Myocyte (in vitro differentiated cells): Measurements from ENCODE around the gene SPOCD1. TPM values are rescaled to one million over a fixed set of nuclear protein-coding genes. Genes with fewer than 3 reads are reported as not detected.
A peak's percentile ranks its signal among the peaks of the same experiment; 100 is the strongest.

ENCODE experiments used
- DNase-seq: peaks from one replicate; pipeline ENCODE4 v3.0.0-alpha.2; 2012; ENCODE audit warnings: low read depth
- total RNA-seq: library from RNA; depleted of rRNA; stranded (reverse); fragments of >200 nt; gene quantifications from 2 replicates; pipeline ENCODE4 v1.2.3, GENCODE V29; 2014

SPOCD1 gene
- total RNA-seq, 1 donor from 2014 or later: 9.7 TPM

DNA sequence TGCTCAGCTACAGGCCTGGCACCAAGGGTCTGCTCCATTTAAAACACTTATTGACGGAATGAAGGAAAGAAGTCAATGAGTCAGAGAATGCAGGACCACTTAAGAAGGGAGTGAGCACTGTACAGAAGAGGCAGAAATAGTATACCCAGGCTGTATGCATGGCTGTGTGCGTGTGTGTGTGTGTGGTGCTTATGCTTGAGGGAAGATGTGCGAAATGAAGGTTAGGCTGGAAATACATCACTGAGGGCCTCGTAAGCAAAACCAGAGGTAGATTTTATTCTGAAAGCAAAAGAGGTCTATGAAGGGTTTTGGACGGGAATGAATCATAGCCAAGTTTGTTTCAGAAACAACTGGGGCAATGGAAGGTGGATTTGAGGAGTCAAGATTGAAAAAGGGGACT is 42.0 kb downstream of the SPOCD1 start:
- DNase-seq: no peak

DNA sequence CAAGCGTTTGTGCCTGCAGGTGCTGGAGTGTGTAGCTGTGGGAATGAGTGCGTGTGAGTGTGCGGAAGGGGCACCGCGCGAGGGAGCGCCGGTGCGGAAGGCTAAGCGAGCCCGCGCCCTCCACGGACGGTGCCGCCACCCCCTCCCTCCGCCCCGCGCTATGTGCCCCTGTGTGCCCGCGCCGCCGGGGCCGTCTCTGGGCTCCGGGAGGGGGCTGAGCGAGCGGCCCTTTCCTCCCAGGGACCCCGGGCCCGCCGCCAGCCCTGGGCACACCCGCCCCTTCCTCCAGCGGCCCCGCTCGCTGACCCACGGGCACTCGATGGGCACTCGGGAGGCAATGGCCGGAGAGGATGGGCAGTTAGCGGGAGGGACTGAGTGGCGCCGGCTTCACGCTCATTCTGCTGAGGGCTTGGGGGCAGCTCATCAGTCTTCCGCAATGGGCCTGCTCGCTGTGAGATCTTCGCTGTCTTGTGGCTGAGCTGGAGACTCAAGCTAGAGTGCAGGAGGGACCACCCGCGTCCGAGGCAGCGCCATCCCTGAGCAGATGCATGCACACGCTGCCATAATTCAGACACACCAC is 43.1 kb downstream of the SPOCD1 start:
- DNase-seq: no peak

DNA sequence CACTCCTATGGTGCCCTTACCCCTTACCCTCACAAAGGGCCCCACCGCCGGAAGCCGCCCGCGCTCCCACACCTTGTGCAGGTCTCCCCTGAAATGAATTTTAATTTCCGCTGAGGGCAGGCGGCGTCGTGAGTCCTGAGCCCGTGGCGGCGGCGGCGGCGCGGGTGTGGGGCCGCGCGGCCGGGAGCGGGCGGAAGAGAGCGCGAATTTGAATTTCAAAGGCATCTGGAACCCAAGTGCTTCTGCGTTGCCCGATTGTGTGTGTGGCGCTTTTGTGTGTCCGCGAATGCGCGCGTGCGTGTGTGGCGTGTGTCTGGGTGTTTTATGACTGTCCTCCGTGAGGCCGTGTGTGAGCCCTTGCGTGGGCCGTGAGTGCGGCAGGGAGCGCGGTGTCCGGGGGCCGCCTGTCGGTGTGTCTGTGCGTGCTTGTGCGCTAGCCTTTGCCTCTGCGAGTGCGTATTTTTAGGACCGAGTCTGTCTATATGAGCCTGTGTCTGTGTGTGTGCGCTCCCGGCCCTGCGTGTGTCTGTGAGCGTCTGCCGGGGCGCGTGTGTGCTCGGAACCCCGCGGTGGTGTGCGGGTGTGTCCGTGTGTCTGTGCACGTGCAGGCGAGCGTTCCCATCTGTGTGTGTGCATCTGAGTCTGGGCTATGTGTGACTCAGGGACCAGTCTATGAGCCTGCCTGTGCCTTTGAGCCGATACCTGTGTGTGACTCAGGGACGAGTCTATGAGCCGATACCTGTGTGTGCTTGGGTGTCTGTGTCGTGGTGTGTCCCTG is 43.7 kb downstream of the SPOCD1 start:
- DNase-seq: no peak

DNA sequence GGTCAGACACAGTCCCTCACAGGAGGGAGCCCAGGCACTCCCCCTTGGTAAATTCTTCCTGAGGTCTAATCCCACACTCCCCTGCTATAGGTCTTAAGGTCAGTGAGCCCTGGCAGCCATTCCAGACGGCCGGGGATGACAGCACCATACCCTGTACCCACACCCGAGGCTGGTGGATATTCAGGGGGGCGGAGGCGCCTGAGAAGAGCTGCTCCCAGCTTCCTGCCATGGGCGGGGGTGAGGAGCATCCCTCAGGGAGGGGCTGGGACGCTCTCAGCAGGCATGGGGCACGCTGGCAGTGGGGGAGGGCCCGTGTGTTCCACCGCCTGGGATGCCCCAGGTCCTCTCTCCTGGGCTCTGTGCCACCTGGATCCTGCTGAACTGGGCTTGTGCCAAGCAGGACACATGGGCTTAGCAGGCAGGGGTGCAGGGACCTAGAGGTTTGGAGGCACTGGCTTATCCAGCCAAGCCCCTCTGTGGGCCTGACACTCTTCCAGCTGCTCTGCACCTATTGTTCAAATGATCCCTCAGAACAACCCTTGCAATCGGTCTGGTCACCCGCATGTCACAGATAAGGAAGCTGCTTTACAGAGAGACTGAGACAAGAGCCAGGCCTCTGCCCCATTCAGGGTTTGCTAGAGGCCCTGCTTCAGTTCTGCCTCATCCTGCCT is 46.0 kb downstream of the SPOCD1 start:
- no peak for DNase-seq

DNA sequence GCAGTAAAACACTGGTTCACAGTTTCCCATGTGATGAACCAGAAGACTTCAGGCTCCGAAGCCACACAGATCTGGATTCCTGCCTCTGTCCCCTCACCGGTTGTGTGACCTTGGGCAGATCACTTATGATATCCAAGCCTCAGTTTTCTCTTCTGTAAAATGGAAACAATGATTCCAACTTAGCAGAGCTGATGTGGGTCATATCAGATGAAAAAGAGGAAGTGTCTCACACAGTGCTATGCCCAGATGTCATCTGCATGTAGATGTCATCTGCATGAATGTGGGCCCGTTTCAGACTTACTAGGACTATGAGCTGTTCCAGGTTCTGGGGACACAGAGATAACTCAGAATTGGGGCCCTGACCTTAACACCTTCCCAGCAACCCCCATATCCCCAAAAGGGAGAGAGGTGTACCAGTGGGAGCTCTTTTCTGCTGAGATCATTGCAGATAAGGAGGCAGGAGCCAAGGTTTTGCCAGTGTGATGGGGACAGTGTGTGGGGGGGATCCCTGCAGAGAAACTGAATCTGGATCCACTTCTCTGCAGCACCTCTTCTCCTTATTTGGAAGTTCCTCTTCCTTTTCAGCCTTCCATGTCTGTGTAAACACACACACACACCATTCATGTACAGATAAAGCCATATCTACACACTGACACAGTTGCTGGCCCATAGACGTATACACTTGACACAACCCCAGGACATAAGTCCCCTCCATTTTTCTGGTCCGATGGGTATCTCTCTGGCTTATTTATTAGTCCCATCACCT is 46.7 kb downstream of the SPOCD1 start:
- DNase-seq: no peak

DNA sequence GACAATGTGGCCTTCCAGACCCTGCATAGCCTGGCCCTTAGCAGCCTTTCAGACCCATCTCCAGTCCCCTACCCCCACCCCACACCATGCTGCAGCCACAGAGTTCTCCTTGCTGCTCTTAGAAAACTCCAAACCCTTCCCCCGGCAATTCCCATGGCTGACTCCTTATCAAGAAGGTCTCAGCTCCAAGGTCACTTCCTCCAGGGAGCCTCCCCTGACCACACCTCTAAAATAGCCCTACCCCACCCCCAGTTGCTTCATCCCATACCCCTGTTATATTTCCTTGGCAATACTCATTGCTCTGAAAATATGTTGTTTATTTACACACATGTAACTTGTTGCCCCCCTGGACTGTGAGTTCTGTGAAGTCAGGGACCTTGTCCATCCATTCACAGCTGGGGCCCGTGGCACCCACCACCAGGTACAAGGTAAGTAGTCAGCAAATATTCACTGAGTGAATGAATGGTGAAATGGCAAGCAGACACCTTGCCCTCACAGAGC is 47.4 kb downstream of the SPOCD1 start:
- DNase-seq: no peak

DNA sequence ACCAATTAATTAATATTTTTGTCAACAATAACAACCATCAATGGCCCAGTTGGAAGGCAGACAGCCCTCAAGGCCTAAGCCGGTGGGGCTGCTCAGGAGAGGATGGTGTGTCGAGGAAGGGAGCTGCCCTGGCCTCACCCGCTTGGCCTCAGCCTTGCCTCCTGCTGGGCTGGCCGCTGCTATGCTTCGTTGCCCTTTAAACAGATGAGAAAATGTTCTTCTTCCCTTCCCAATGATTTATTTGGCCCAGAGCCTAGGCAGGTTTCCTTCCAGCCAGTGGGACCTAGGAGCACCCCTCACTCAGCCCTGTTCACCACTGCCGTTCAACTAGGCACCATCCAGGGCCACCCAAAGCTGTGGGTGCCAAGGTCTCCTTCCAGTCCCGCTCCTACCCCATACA is 48.6 kb downstream of the SPOCD1 start:
- no peak for DNase-seq

DNA sequence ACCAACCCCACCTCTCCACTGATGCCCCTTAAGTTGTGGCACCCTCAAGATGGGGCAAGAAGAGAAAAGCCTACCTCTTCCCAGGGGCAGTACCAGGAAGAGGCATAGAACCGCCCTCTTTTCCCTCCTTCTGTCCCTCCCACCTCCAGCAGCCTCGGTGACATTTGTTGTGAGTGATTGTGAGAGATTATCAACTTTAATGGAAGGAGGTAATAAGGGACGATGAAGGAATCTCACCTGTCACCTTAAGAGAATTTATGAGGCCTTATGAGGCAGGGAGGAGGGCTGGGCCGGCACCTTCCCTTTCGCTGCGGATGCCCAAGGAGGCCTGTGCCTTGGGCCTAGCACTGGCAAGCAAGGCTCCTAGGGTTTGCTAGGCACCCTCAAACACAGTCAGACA is 50.3 kb downstream of the SPOCD1 start:
- no peak for DNase-seq

DNA sequence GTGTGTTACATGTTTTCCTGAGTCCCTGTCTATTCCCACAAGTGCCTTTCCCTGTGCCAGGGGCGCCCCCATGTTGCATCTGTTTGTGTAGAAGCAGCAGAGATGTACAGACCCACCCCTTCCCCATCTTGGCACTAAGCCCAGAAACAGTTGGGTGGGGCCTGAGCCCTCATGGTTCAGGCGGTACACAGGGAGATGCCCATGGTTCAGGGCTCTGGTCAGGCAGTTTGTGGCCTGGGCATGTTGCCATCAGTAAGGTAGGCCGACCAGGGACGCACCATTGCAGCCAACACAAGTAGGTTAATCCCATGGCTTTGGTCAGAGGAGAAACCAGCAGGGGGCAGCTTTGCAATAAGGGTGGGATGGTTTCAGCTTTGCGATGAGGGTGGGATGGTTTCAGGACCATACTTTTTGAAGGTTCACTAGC is 50.8 kb downstream of the SPOCD1 start:
- no peak for DNase-seq

DNA sequence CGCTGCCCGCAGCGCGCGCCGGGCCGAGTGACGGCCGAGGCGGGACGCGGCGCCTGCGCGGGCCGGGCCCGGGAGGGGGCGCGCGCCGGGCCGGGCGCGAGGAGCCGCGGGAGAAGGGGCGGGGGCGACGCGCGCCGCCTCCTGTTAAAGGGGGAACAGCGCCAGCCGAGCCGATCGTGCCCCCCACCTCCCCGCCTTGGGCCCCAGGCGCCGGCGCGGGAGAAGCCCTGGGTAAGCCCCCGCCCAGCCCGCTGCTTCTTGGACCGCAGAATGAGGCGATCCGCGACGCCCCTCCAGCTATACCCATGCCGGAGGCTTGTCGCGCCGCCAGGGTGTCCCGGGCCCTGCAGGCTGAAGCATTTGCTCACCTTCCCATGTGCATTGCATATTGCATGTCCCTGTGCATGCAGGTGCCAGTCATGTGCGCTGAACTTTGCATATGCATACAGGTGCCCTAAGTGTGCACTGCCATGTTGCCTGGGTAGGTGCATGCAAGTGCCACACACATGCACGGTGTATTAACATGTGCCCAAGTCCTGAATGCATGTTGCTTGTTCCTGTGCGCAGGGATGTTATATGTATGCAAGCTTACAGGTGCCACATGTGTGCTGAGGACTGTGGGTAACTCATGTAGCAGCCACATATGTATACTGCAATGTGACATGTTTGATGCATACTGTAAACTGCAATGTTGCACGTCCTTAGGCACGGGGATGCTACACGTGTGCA is 51.3 kb downstream of the SPOCD1 start, which contains the start of gene ADGRB2:
Gene ADGRB2 (minus strand): TSS at position 29 of the 729 bp plus-strand sequence. CDS start 7,119 bp downstream, outside the sequence.
- DNase-seq: no peak

DNA sequence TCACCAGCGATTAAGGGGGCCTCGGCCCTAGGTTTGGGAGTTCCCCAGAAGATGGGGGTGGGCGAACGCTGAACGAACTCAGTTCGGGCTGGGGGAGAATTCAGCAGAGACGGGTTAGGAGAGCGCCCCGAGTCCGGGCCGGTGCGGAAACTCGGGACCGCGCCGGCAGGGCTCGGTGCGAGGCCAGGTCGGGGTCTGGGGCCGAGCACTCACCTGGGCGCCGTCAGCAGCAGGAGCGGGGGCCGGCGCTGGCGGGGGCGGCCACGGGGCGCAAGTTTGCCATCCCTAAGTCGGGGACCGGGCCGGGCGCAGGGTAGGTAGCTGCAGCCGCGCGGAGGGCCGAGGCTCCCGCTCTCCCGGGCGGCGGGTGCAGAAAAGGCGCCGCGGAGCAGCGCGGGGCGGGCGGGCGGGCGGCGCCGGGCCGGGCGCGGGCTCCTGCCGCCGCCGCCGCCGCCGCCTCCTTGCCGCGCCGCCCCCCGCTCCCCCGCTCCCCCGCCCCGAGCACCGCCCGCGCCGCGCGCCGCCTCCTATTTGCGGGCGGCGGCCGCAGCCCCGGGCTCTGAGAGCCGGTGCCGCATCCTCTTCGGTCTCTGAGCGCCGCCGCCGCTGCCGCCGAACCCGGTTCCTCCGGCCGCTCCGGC is 52.0 kb downstream of the SPOCD1 start:
- no peak for DNase-seq

DNA sequence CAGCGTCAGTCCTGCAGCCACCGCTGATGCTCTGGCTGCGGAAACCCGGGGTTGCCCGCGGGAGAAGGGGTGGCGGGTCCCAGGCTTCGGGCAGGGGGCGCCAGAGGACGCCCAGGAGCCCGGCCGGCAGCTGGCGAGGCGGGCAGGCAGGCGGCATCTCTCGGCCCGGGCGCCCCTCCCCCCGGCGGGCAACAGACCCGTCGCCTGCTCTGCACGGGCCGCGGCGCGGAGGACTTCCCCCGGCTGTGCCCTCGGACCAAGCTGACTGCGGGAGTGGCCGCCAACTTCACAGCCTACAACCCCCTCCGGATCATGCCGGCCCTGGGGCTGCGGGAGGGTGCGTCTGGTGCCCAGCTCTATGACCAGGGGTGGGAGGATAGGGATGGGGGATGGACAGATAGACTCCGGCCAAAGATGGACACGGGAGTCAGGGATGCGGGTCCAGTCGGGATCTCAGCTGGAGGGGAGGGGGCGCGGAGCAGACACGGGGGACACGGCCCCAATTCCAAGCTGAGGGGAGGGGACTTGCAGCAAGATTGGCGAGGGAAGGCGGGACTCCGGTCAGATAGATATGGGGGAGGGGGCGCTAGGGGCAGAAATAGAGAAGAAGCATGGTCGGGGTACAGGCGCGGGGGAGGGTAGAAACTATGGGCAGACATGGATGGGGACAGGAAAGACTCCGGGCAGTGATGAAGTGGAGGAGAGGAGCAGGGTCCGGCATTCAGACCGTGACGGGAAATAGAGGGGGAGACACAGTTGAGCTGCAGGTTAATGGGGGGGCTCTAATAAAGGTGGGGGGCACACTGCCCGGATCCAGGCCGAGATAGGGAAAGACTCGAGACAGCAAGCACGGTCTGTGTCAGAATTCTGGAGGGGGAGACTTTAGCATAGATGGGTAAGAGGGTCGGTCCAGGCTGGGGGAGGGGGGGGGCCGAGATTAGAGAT is 52.8 kb downstream of the SPOCD1 start:
- DNase-seq: peak; percentile 84

DNA sequence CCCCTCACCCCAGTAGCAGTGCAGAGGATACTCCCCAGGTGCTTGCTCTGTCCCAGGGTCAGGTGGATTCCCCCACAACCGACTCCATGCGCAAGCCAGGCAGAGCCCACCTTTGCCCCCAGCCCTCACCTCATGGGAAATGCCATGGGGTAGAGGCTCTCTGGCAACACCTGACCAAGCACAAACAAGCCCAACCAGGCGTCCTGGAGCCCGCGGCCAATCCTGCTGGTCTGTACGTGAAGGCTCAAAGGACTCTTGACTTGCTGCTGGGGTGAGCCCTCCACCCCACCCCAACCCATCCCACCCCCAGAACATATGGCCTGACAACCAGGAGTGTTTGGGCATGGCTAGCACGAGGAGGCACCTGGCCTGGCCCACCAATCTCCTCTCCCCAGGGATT is 53.5 kb downstream of the SPOCD1 start:
- no peak for DNase-seq

DNA sequence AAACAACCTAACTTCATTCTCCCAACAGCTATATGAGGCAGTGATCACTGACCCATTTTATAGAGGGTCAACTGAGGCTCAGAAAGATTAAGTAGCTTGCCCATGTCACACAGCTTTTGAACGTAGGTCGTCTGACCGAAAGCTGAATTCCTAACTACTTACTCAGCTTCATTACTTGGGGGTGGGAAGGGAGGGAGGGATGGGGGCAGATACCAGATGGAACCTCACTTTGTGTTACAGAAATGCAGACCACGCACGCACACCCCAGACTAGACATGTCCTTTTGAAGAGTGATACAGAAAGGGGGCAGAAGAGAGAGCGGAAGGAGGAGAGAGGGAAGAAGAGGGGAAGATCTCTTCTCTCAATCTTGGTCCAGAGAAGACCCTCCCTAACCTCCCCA is 53.9 kb downstream of the SPOCD1 start:
- DNase-seq: no peak

DNA sequence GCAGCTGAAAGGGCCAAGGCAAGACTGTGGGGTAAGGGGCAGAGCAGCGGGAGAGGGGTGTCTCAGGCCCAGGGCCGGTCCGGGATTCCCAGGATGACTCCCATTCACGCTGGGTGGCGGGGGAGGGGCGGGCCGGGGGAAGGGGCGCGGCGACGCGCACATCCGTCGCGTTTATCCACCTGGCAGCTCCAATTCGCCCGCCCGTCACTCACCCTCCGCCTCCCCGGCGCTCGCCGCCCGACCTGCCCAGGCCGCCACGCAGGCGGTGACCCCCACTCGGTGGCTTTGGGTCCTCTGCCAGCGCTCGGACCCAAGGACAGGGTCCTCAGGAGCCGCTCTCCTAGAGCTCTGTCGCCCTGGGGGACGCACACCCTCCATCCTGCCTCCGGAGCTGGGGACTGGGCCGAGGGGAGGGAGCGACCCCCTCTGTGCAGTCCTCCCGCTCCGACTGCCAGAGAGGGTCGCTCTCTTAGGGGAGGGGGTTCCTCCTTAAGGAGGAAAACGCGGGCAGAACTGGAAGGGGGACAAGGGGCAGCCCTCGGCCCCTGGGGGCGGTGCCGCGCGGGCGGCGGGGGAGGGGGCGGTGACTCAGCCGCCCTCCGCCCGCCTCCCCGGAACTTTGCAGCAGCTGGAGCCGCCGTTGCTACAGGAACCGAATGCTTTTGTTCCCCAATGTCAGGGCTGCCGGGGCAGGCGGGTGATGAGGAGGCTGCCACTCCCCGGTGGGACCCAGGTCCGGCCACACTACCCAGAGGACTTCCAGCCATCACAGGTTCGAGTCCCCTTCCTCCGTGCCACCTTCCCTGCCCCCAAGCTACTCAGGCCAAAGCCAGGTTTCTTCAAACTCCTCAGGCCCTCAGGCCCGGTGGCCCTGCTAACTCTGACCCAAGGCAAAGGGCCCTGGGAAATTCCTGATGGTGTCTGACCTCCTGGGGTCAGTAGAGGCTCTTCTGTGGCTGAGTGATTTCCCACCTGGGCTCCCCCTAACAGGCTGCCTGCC is 55.1 kb downstream of the SPOCD1 start:
- DNase-seq: peak; percentile 87

DNA sequence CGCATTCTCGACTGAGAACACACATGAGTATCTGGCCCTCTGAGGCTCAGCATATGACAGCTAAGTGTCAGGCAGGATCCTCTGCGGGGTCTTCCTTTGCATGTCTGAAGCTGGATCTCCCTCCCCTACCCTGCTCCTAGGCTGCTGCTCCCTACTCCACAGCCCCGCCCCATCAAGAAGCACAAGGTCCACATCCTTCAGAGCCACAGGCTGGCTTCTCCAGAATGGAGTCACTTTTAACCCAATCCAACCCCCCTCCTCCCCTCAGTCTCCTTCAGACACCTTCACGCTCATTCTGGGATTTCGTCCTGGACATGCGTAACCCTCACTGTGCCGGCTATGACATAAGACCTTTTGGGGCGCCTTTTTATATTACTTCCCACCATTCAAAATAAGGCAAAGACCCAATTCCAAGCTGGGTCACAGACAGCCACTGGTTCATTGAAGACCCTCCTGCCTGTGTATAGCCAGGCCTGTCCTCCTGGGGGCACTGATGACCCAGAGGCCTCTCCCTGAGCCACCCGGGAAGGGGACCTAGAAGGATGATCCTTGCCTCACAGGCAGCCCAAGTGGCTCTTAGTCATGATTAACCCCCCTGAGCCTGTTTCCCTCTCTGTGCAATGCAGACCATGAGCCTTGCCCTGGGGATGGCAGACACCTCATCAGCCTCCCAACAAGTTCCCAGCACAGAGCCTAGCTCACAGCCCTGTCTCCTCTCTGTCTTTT is 56.4 kb downstream of the SPOCD1 start:
- DNase-seq: no peak

DNA sequence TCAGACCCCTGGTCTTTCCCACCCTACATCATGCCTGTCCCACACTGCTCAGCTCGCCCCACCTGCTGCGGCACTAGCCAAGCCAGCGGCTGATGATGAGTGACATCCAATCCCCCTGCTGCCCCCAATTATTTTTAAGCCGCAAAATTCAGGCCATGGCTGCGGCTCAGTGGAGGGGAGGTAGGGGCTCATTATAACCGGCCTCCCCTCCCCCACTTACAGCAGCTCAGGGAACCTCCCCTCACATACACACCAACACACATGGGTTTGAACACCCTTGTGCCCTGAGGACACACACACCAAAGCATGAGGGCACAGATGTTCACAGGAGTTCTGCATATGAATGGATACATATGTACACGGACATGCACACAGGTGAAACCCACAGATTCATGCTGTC is 57.0 kb downstream of the SPOCD1 start:
- no peak for DNase-seq
